ENCODE results near the gene TPCN2.

TPCN2 gene

GRCh38 chr11:69180226-69180625 is 131.5 kb downstream of the TPCN2 start:
- DNase-seq, result no peak

- DNase-seq, result no peak
These were observed 132.0 kb downstream of the TPCN2 start for GRCh38 chr11:69180726-69181125.

- no peak for DNase-seq
These were observed 134.9 kb downstream of the TPCN2 start for GRCh38 chr11:69183613-69184012.

Measured in nucleus accumbens (tissue), 56 donors.